NK-92 (cell line): ENCODE data around the gene DFFB.

ENCODE experiments used
- DNase-seq: peaks from one replicate; lab custom pipeline; 2025; ENCODE audit not compliant: unreplicated experiment; lab: John Stamatoyannopoulos, UW

Gene DFFB

DNA sequence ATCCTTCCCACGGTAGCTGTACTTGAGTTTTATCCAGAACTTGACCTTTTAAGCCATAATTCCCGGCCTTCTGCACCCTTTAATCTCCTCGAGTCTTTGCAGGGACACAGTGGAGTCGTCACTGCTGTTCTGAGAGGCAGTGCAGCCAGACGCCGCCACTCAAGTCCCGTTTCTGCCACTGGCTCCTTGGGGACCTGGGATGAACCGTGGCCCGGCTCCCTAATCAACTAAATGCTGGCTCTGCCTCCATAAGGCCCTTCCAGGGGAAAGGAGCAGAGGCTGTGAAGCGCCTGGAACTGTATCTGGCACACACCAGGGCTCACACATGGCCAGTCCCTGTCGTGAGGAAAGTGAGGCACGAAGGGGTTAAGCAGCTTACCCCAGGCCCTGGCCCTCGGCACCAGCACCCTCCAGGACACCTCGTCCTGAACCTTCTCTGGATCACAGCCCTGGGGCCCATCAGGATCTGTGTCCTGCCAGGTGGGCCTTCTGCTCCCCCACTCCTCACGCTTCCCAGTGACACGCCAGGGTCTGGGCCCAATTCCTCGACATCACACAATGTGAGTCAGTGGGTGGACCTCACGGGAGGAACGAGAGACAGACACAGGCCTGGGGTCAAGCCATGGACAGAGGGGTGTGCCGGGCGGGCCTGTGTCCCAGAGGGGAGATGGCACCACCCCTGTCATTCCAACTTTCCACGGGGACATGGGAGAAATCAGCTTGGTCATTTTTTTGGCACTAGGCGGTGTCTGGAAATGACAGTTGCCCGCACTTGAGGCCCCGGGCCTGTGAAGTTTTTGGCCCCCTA lies 66.3 kb downstream of the DFFB start:
- no peak for DNase-seq

DNA sequence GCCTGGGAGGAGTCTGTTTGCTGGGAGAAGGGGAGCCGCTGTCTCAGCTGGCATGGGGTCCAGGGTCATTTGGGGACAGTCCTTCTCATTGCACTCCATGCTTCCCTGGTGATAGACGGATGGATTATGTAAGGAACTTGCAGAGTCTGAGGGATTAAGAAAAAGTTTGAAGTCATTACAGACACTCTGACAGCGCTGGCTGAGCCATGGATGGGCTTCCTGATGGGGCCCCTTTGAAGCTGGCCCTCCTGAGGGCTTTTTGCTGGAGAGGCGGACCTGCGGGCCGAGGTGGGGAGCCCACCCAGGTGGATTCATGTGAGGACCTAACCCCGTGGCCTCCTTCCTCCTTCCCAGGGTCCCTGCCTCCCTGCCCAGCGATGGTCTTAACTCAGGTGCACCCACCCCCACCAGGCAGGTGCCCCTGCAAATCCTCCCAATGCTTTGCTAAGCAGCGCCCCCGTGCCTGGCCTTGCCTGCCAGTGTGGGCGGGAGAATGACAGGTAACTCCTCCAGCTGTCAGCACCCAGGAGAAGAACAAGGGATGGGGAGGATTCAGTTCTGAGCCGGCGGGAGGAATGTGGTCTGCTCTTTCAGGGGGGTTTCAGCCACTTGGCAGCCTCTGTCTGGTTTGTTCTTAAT lies 67.0 kb downstream of the DFFB start:
- DNase-seq = no peak

- no peak for DNase-seq
These were observed 67.5 kb downstream of the DFFB start for GRCh38 chr1:3924825-3925220.

DNA sequence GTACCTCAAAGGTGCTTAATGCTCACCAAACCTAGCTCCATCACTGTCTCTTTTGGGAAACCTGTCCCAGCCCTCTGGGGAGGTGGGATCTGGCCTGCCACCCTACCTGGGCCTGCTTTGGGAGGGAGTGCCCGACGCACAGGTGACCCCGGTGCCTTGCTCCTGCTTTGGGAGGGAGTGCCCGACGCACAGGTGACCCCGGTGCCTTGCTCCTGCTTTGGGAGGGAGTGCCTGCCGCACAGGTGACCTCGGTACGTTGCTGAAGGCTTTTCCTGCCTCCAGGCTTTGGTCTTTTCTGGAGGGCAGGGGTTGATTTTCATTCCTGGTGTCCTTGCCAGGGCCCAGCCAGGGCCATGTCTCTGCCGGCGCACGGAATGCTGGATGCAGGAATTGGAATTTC lies 68.0 kb downstream of the DFFB start:
- DNase-seq = no peak

DNA sequence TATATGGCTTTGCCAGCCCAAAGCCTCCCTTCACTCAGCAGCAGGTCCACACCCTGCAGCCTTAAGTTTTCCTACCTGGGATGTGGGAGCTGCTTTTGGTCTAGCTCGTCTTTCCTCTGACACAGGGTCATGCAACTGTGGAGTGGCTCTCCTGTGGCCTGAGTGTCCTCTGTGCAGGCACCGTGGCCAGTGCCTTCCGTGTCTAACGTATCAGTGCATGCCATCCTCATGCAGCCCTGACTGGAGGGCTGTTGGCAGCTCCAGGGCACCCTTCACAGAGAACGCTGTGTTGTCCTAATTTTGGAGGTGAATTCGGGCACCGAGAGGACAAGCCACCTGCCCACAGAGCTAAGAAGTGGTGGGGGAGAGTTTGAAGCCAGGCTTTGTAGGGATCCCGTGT lies 68.5 kb downstream of the DFFB start:
- DNase-seq = no peak

- DNase-seq = no peak
These were observed 69.7 kb downstream of the DFFB start for GRCh38 chr1:3926956-3927355.

DNA sequence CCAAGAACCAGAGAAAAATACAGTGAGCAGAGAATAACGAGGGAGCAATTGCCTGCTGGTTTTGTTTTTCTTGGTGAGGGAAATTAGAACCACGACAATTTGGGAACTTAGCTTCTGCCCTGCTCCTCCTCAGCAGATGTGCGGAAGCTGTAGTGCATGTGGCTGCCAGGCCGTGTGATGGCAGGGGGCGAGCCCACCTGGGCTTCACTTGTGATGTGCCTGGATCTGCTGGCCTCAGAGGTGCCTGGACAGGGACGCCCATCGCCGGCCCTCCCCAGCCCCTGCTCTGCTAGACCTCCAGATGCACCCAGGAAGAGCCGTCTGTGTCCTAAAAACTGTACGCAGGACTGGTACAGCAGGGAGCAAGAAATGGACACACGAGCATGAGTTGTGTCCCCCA lies 71.3 kb downstream of the DFFB start:
- DNase-seq = no peak

- DNase-seq = no peak
These were observed 71.8 kb downstream of the DFFB start for GRCh38 chr1:3929126-3929525.

DNA sequence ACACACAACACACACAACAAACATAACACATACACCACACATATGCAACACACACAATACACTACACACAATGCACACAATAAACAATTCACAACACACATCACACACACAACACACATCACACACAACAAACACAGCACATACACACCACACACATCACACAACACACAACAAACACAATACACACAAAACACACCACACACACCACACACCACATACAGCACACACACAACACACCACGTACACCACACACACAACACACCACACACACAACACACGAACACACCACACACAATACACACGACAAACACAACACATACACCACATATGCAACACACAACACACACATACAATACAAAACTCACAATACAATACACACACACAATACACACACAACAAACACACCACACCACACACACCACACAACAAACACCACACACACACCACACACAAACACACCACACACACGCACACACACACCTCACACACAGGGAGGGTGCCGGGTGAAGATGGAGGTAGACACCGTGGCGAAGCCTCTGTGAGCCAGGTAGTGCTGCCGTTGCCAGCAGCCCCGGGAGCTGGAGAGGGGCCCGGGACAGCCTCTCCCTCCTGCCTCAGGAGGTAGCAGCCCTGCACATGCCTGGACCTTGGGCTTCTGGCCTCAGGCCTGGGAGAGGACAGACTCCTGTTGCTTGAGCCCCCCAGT lies 73.2 kb downstream of the DFFB start:
- no peak for DNase-seq

DNA sequence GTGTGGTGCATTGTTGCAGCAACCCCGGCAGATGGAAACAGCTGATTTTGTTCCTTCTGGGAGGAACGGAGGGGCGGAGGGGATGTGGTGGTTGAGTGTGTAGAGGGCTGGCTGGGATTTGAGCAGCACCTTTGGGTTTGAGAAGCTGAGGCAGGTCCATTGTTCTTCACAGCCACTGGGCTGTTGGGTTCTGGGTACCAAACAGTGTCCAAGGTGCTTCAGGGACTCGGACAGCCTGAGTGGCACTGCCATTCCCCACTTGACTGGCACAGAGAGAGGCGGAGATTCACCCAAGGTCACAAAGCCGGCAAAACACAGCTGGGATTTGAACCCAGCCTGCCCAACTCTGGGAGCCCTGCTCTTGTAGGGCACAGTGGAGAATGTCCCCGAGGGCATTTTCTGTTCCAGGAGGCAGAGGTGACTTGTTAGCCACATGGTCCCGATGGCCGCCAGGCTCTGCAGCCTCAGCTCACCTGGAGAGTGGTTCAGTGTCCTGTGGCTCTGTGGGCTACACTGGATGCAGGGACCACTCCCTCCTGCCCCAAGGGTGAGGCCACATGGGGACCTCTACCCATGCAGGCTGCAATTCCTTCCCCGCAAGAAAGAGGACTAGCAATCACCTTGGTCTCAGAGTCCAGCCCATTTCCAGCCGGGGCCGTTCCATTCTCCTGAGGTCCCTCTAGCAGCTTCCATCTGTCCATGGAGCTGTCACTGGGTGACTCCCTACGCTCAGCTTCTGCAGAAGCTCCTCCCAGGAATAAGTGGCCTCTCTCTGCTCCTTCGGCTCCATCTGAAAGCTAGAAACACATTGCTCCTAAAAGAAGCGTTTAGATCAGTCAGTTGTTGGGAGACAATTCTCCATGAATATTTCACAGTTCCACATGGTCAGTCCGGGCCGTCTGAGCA lies 74.0 kb downstream of the DFFB start:
- DNase-seq = no peak

GRCh38 chr1:3932156-3932919 lies 75.1 kb downstream of the DFFB start:
- DNase-seq = no peak
